Activated CD4-positive, alpha-beta T cell treated with anti-CD3 and anti-CD28 coated beads, Interleukin-2, amount 50 U/mL, for 48 hours (primary cell): ENCODE measurements around the gene PSD2.
A peak's percentile ranks its signal among the peaks of the same experiment; 100 is the strongest.

Experiments
- DNase-seq, 2 experiments: peaks; one replicate each; pipeline ENCODE4 v3.0.0-alpha.2; 2020

Gene PSD2

GRCh38 chr5:139795074-139796001, at the start of gene PSD2:
TSS of gene PSD2 (plus strand) at chr5:139795808. CDS start at chr5:139809441, 13,633 bp downstream.
- peak; percentile 34 to 38 for DNase-seq

- peak; percentile 71 to 77 for DNase-seq
These were observed 48.7 kb upstream of the PSD2 start for GRCh38 chr5:139746691-139747582.

DNA sequence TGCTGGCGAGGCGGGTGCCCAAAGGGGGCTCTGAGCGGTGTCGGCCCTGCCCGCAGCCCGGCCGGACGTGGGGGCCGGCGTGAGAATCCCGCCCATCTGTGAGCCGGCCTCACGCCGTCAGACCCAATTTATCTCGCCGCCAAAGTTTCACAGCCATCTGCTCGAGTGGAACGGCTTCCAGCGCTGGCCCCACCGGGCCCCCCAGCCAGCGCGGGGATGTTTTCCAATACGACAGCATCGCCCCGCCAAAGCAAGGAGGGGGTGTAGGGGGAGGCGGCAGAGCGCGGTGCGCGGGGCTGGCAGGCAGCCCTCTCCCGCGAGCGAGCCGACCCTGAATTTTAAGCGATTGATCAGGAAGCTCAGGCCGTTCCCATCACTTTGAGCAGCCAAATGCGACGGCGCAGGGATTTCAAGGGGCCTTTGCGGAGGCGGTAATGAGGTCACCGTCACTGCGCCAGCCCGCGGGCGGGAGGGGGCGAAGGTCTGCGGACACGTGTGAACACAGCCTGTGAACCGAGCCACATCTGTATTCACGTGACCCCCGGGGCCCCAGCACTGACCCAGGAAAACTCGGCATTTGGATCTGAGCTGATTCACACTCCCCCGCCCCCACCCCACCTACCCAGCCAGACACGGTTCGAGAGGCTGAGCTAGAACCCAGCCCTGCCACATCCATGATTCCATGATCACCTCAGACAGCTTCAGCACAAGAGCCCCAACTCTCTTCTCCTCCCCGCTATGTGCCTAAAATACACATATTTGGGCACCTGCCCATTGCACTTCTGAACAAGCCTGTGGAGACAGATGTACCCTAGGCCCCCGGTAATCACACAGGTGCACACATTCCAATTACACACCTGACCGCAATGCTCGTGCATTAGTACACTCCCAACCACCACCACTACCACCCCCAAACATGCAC, 47.8 kb upstream of the PSD2 start:
- DNase-seq = peak; percentile 57 to 70

- DNase-seq = no peak
These were observed 47.1 kb upstream of the PSD2 start for GRCh38 chr5:139748505-139748826.

- DNase-seq = peak in 1 of 2 experiments; percentile 23
These were observed 46.4 kb upstream of the PSD2 start for GRCh38 chr5:139749242-139749641.

GRCh38 chr5:139751236-139751635, 44.4 kb upstream of the PSD2 start:
- DNase-seq = no peak

DNA sequence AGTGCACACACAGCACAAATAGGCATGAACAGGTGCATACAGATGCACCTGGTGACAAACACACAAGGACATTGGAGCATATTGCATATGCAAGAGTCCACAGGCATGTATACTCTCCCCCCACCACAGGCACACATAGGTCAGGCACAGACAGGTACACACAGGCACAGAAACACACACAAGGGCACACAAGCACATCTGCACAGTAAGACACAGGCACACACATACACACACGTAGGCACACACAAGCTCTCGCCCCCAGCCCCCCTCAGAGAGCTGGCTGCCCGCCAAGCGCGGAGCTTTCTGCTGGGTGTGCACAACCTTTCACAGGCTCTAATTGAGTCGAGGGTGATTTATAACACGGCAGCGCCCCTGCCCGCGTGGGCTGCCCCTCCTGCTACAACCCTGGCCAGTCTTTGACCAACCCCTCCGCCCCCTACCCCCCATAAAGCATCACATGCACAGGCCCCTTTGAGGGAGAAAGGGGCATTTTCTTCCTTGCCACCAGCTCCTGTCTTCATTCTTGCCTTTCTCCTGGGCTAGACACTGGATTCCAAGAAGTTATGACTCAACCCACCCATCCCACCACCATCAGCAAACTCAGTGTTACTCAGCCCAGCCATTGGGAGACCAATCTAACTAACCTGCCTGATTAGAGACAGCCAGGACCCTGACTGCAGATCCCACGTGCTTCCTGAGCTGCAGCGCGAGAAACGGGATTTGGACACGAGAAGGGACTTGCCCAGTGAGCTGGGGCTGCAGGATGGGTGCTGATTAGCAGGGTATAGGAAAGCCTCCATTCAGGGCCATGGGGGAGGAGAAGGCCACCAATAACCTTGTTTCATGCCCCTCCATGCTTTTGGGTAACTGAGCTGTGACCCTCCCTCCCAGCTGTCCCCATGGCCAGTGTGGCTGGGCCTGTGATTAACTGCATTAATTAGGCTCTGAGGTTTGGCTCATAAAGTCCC, 42.8 kb upstream of the PSD2 start:
- DNase-seq = peak in 1 of 2 experiments; percentile 28

- no peak for DNase-seq
These were observed 39.5 kb upstream of the PSD2 start for GRCh38 chr5:139755892-139756671.

- DNase-seq = no peak
These were observed 38.6 kb upstream of the PSD2 start for GRCh38 chr5:139756971-139757370.

DNA sequence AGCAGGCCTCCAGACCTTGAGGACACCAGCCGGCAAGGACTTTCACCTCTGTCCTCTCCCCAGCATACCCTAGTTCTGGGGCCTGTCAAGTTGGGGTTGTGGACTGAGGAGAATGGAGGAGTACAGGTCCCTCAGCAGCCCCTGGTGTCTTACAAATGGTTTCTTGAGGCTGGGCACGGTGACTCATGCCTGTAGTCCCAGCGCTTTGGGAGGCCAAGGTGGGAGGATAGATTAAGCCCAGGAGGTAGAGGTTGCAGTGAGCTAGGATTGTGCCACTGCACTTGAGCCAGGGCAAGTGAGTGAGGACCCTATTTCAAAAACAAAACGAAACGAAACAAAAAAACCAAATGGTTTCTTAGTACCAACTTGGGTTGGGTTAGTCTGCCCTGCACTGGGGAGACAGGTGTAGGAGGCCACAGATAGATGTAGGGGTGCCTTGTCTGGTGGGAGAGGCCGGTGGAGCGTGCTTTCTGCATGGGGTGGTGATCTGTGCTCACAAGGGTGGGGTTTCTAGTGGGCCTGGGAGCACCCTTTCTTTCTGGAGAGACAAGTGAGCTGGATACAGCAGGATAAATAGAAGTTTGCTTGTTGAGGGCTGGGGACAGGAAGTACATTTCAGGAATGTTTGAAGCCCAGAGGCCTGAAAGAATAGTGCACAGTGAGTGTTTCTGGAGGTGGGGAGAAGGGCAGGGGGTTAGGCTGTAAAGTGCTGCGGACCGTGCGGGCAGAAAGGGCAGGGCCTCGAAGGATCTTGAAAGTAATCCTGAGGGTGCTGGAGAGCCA, 37.7 kb upstream of the PSD2 start:
- no peak for DNase-seq

- DNase-seq = no peak
These were observed 37.0 kb upstream of the PSD2 start for GRCh38 chr5:139758510-139759075.

GRCh38 chr5:139759219-139759721, 36.3 kb upstream of the PSD2 start:
- no peak for DNase-seq

DNA sequence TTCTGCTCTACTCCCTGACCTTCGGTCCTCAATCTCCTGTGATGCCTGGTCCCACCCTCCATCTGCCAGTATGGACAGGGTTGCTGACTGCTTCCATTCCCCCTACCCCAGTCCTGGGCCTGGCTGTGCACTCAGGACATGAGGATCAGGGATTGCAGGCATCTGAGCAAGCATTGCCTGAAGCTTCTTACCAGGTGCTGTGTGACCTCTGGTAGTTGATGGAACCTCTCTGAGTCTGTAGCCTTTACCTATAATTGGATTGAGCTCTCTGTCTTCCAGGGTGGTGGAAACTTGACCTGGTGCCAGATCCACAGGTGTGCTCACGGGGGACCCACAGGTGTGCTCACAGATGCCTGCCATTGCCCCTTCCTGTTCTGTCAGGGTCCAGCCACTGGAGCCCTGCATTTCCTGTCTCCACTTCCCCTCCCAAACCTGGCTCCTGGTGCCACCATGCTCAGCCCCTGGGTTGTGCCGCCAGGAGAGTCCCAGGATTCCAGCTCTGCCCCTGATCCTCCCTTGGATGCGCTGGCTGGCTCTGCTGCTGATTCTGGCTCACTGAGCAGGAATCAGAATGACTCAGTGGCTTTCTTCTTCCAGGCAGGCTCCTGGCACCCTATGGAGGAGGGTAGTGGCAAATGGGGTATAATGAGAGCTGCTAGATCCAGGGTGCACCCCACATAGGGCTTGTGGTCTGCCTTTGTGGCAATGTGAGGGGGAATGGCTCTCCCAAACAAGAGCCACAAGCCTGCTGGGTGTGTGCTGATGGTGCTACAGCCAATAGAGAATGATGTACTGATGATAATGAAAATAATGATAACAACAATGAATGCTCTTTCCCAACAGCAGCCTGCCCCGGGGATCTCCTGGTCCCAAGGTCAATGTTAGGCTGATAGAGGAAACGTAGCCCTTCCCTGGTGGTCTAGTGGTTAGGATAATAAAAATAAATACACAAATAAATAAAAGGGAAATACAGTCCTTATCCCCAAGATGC, 35.2 kb upstream of the PSD2 start:
- DNase-seq = no peak

DNA sequence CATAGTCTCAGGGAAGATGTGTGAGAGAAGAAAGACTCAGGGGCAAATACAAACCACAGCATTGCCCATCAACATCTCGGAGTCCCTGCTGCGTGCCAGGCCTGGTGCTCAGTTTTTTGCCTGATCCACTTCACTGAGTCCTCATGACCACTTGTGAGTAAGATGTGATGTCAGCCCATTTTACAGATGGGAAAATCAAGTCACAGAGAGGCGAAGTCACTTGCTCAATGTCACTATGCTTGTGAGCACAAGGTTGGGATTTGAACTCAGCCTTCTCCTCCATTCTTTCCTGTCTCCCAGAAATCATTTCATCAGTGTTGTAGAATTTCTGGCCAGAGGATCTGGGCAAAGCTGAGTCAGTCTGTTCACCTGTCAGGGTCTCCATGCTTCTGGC, 34.6 kb upstream of the PSD2 start:
- DNase-seq = no peak

GRCh38 chr5:139761501-139761900, 34.1 kb upstream of the PSD2 start:
- DNase-seq = no peak

- DNase-seq = no peak
These were observed 32.9 kb upstream of the PSD2 start for GRCh38 chr5:139762615-139763170.

DNA sequence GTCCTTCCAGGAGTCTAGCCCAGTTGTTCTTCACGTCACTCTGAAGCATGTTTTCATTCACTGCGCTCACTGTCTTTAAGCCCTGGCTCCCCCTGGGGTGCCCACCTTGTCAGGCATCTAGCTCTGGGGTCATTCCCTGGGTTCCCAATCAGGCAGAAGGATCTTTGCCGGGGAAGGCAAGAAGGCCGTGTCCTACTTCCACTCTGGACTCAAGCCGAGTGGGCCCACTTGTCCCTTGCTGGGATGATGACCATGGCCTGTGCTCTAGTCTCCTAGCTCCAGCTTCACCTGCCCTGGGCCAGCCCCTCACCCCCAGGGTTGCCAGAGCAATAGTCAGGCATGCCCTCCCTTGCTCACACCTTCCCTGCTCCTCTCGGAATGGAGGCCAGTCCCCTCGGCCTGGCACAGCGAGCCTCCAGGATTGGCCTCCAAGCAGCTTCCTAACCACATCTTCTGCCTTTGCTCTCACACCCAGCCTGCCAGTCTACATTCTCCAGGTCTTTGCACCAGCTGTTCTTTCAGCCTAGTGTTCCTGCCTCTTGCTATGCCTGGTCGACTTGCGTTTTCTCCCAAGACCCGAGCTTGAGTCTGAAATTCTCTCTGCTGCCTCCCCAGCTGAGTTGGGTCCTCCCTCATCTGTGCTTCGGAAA, 32.2 kb upstream of the PSD2 start:
- no peak for DNase-seq
